ENCODE data around the gene STAT2. TPM values are rescaled to one million over a fixed set of nuclear protein-coding genes. Genes with fewer than 3 reads are reported as not detected.

STAT2 gene
- total and polyA plus RNA-seq, 2 of the 13 experiments (the other 11 are each of a cell fraction or from before 2014, with no cell fraction given) = 43.5 to 84.6 TPM

- TF ChIP-seq ZBTB10 (CRISPR knock-in tag; IDR thresholded peaks at IDR 0.05; ENCODE audit: borderline replicate concordance) = peak; percentile 36; the same call in 1 of the 2 replicates
- TF ChIP-seq, protein P1, sequence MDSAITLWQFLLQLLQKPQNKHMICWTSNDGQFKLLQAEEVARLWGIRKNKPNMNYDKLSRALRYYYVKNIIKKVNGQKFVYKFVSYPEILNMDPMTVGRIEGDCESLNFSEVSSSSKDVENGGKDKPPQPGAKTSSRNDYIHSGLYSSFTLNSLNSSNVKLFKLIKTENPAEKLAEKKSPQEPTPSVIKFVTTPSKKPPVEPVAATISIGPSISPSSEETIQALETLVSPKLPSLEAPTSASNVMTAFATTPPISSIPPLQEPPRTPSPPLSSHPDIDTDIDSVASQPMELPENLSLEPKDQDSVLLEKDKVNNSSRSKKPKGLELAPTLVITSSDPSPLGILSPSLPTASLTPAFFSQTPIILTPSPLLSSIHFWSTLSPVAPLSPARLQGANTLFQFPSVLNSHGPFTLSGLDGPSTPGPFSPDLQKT (CRISPR knock-in tag; IDR thresholded peaks at IDR 0.05; ENCODE audit: borderline replicate concordance) = no peak
- TF ChIP-seq ZNF790 (CRISPR knock-in tag; IDR thresholded peaks at IDR 0.05; ENCODE audit: borderline replicate concordance) = no peak
- TF ChIP-seq NFYC (CRISPR knock-in tag; IDR thresholded peaks at IDR 0.05) = peak; percentile 96
- TF ChIP-seq ZNF564 (CRISPR knock-in tag; IDR thresholded peaks at IDR 0.05) = no peak
- peak; percentile 90 for TF ChIP-seq DMAP1 (CRISPR knock-in tag; IDR thresholded peaks at IDR 0.05)
- no peak for TF ChIP-seq PCBP2 (optimal IDR thresholded peaks at IDR 0.05; ENCODE audit: low read depth, low read length, poor library complexity, severe bottlenecking)
- TF ChIP-seq, protein P2, sequence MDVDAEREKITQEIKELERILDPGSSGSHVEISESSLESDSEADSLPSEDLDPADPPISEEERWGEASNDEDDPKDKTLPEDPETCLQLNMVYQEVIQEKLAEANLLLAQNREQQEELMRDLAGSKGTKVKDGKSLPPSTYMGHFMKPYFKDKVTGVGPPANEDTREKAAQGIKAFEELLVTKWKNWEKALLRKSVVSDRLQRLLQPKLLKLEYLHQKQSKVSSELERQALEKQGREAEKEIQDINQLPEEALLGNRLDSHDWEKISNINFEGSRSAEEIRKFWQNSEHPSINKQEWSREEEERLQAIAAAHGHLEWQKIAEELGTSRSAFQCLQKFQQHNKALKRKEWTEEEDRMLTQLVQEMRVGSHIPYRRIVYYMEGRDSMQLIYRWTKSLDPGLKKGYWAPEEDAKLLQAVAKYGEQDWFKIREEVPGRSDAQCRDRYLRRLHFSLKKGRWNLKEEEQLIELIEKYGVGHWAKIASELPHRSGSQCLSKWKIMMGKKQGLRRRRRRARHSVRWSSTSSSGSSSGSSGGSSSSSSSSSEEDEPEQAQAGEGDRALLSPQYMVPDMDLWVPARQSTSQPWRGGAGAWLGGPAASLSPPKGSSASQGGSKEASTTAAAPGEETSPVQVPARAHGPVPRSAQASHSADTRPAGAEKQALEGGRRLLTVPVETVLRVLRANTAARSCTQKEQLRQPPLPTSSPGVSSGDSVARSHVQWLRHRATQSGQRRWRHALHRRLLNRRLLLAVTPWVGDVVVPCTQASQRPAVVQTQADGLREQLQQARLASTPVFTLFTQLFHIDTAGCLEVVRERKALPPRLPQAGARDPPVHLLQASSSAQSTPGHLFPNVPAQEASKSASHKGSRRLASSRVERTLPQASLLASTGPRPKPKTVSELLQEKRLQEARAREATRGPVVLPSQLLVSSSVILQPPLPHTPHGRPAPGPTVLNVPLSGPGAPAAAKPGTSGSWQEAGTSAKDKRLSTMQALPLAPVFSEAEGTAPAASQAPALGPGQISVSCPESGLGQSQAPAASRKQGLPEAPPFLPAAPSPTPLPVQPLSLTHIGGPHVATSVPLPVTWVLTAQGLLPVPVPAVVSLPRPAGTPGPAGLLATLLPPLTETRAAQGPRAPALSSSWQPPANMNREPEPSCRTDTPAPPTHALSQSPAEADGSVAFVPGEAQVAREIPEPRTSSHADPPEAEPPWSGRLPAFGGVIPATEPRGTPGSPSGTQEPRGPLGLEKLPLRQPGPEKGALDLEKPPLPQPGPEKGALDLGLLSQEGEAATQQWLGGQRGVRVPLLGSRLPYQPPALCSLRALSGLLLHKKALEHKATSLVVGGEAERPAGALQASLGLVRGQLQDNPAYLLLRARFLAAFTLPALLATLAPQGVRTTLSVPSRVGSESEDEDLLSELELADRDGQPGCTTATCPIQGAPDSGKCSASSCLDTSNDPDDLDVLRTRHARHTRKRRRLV (CRISPR knock-in tag; IDR thresholded peaks at IDR 0.05) = peak; percentile 75
- no peak for TF ChIP-seq ZNF569 (CRISPR knock-in tag; IDR thresholded peaks at IDR 0.05; ENCODE audit: borderline replicate concordance)
- no peak for TF ChIP-seq NR3C1 (CRISPR knock-in tag; IDR thresholded peaks at IDR 0.05)
- TF ChIP-seq FOXP1 (IDR thresholded peaks at IDR 0.05) = no peak
- no peak for TF ChIP-seq FOXP1 (CRISPR knock-in tag; IDR thresholded peaks at IDR 0.05)
- TF ChIP-seq ZNF775 (CRISPR knock-in tag; IDR thresholded peaks at IDR 0.05; ENCODE audit: borderline replicate concordance) = 0 out of 2 replicates have a peak, but pooled peaks have one; percentile 16
- TF ChIP-seq TGIF2 (CRISPR knock-in tag; IDR thresholded peaks at IDR 0.05) = no peak
Observed at GRCh38 chr12:56333679-56334489, 26.0 kb downstream of the STAT2 start, which contains the start of gene PAN2 (continued).
